OCI-LY1 (cell line): ENCODE measurements around the gene MRPL51.

ENCODE experiments used
- H2AFZ ChIP-seq: fragments of 200-600 bp; sonication (generic), shearing (Covaris generic); 2 replicates; pipeline ENCODE4 v1.6.0; 2014; ENCODE audit warnings: antibody characterized with exemption, mild to moderate bottlenecking, low read length
- H3F3A ChIP-seq: fragments of 200-600 bp; sonication (generic), shearing (Covaris generic); 2 replicates; pipeline ENCODE4 v1.6.0; 2014; ENCODE audit warnings: mild to moderate bottlenecking, antibody characterized with exemption, low read length, moderate library complexity; ENCODE audit not compliant: insufficient read depth
- H3K27ac ChIP-seq: fragments of 200-600 bp; sonication (generic); 2 replicates; pipeline ENCODE4 v1.5.1; 2014; ENCODE audit warnings: low read length, mixed run types, mild to moderate bottlenecking, low read depth; ENCODE audit not compliant: poor library complexity, severe bottlenecking
- H3K27me3 ChIP-seq: fragments of 200-600 bp; sonication (generic); 2 replicates; pipeline ENCODE4 v1.6.0; 2014; ENCODE audit warnings: antibody characterized with exemption, mild to moderate bottlenecking, low read length, moderate library complexity; ENCODE audit not compliant: insufficient read depth
- H3K36me3 ChIP-seq: fragments of 200-600 bp; sonication (generic); 2 replicates; pipeline ENCODE4 v1.6.1; 2014; ENCODE audit warnings: mild to moderate bottlenecking, antibody characterized with exemption, low read length, moderate library complexity, mixed read lengths; ENCODE audit not compliant: insufficient read depth
- H3K4me1 ChIP-seq: fragments of 200-600 bp; sonication (generic); 2 replicates; pipeline ENCODE4 v1.5.1; 2014; ENCODE audit warnings: mild to moderate bottlenecking, low read length, moderate library complexity; ENCODE audit not compliant: insufficient read depth, severe bottlenecking
- H3K4me2 ChIP-seq: fragments of 200-600 bp; sonication (generic), shearing (Covaris generic); 2 replicates; pipeline ENCODE4 v1.6.1; 2014; ENCODE audit warnings: low read length
- H3K4me3 ChIP-seq: fragments of 200-600 bp; sonication (generic); 2 replicates; pipeline ENCODE4 v1.5.1; 2014; ENCODE audit warnings: low read length, low read depth, mild to moderate bottlenecking, mixed read lengths; ENCODE audit not compliant: poor library complexity, severe bottlenecking
- H3K79me2 ChIP-seq: fragments of 200-600 bp; shearing (Covaris generic); 2 replicates; pipeline ENCODE4 v1.6.1; 2016; ENCODE audit warnings: mixed run types, low read length, mixed read lengths; ENCODE audit not compliant: insufficient read depth
- H3K9ac ChIP-seq: fragments of 200-600 bp; sonication (generic), shearing (Covaris generic); 2 replicates; pipeline ENCODE4 v1.6.1; 2014; ENCODE audit warnings: mild to moderate bottlenecking, low read length, mixed read lengths
- H3K9me2 ChIP-seq: fragments of 200-600 bp; sonication (generic), shearing (Covaris generic); 2 replicates; pipeline ENCODE4 v1.6.1; 2014; ENCODE audit warnings: low read depth, mild to moderate bottlenecking, low read length, mixed read lengths
- H3K9me3 ChIP-seq: fragments of 200-600 bp; shearing (Covaris generic); 2 replicates; pipeline ENCODE4 v1.6.1; 2014; ENCODE audit warnings: low read length, mixed read lengths
- H4K20me1 ChIP-seq: fragments of 200-600 bp; sonication (generic), shearing (Covaris generic); 2 replicates; pipeline ENCODE4 v1.6.0; 2016; ENCODE audit warnings: mild to moderate bottlenecking, low read length; ENCODE audit not compliant: insufficient read depth
- EZH2 ChIP-seq: fragments of 200-600 bp; sonication (generic), shearing (Covaris generic); IDR thresholded peaks from 2 replicates; pipeline ENCODE4 v1.8.0; 2017; ENCODE audit warnings: borderline replicate concordance, mixed run types, mild to moderate bottlenecking, antibody characterized with exemption, low read length, moderate library complexity, mixed read lengths
- TF ChIP-seq, protein P1 (sequence below): fragments of 200-600 bp; sonication (generic), shearing (Covaris generic); IDR thresholded peaks from 2 replicates; pipeline ENCODE4 v1.5.1; 2017; ENCODE audit warnings: mild to moderate bottlenecking, antibody characterized with exemption, low read length, moderate library complexity, mixed read lengths

Gene MRPL51

DNA sequence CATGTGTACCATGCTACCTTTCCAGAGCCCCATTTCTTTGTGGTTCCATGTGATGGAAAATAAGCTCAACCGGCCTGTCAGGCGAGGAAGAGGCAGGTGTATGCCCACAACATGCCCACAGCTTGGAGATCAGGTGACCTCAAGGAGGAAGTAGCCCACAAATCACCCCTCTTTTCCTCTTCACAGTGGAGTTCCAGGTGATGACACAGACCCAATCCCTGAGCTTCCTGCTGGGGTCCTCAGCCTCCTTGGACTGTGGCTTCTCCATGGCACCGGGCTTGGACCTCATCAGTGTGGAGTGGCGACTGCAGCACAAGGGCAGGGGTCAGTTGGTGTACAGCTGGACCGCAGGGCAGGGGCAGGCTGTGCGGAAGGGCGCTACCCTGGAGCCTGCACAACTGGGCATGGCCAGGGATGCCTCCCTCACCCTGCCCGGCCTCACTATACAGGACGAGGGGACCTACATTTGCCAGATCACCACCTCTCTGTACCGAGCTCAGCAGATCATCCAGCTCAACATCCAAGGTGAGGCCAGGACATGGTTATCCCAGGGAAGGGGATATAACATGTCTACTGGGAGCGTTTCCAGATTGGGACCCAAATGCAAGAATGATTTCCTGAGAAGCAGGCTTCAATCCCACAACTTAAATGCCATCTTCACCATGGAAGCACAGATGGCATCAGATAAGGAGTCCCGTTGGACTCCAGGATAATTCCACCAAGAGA lies 35.7 kb downstream of the MRPL51 start:
- no peak overlapping the region for H3K4me2 ChIP-seq
- H3K79me2 ChIP-seq: no peaks in the 10 kb centered on the region

DNA sequence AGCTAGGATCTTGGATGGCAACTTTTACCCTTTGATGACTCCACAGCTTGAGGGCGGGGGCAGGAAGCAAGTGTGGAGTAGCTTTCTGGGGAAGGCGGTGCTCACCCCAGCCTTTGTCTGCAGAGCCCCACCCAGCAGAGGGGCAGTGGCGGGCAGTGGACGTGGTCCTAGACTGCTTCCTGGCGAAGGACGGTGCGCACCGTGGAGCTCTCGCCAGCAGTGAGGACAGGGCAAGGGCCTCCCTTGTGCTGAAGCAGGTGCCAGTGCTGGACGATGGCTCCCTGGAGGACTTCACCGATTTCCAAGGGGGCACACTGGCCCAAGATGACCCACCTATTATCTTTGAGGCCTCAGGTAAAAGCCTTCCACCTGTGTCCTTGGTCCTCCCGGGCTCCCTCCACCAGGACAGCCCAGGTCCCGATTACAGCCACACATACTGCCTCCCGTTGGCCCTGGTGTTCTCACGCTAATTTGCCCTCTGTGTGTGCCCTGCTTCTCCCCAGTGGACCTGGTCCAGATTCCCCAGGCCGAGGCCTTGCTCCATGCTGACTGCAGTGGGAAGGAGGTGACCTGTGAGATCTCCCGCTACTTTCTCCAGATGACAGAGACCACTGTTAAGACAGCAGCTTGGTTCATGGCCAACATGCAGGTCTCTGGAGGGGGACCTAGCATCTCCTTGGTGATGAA lies 40.0 kb downstream of the MRPL51 start:
- Histone ChIP-seq H3K27ac (peak overlapping the region; percentile 99), H3K4me1 (peaks cover 47% of the 10 kb centered on the region), H3K9ac (peak overlapping the region; percentile 74), H2AFZ (no peak overlapping the region), H3K27me3 (no peaks in the 10 kb centered on the region), H3K4me2 (peak overlapping the region; percentile 68), H3K36me3 (peaks cover 63% of the 10 kb centered on the region), H3K79me2 (no peaks in the 10 kb centered on the region), H3K9me3 (no peaks in the 10 kb centered on the region), H3K4me3 (peak overlapping the region; percentile 57), H3K9me2 (no peaks in the 10 kb centered on the region), H4K20me1 (no peaks in the 10 kb centered on the region), H3F3A (no peaks in the 10 kb centered on the region)
- no peak for TF ChIP-seq EZH2
- TF ChIP-seq, protein P1, sequence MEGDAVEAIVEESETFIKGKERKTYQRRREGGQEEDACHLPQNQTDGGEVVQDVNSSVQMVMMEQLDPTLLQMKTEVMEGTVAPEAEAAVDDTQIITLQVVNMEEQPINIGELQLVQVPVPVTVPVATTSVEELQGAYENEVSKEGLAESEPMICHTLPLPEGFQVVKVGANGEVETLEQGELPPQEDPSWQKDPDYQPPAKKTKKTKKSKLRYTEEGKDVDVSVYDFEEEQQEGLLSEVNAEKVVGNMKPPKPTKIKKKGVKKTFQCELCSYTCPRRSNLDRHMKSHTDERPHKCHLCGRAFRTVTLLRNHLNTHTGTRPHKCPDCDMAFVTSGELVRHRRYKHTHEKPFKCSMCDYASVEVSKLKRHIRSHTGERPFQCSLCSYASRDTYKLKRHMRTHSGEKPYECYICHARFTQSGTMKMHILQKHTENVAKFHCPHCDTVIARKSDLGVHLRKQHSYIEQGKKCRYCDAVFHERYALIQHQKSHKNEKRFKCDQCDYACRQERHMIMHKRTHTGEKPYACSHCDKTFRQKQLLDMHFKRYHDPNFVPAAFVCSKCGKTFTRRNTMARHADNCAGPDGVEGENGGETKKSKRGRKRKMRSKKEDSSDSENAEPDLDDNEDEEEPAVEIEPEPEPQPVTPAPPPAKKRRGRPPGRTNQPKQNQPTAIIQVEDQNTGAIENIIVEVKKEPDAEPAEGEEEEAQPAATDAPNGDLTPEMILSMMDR: no peak

More for the DNA sequence above, 35.7 kb downstream of the MRPL51 start:
- H4K20me1 ChIP-seq: no peaks in the 10 kb centered on the region
- H3K9me3 ChIP-seq: no peaks in the 10 kb centered on the region
- H3K9me2 ChIP-seq: no peaks in the 10 kb centered on the region
- 0 out of 2 replicates have a peak, but pooled peaks cover 3% of the 10 kb centered on the region for H3F3A ChIP-seq
- H3K4me1 ChIP-seq: peaks cover 39% of the 10 kb centered on the region
- H3K27me3 ChIP-seq: no peaks in the 10 kb centered on the region
- H3K27ac ChIP-seq: peak overlapping the region; percentile 69
- H3K4me3 ChIP-seq: no peak overlapping the region
- H3K36me3 ChIP-seq: peaks cover 84% of the 10 kb centered on the region
- TF ChIP-seq EZH2: no peak
- TF ChIP-seq, protein P1: no peak
- no peak overlapping the region for H3K9ac ChIP-seq
- no peak overlapping the region for H2AFZ ChIP-seq

DNA sequence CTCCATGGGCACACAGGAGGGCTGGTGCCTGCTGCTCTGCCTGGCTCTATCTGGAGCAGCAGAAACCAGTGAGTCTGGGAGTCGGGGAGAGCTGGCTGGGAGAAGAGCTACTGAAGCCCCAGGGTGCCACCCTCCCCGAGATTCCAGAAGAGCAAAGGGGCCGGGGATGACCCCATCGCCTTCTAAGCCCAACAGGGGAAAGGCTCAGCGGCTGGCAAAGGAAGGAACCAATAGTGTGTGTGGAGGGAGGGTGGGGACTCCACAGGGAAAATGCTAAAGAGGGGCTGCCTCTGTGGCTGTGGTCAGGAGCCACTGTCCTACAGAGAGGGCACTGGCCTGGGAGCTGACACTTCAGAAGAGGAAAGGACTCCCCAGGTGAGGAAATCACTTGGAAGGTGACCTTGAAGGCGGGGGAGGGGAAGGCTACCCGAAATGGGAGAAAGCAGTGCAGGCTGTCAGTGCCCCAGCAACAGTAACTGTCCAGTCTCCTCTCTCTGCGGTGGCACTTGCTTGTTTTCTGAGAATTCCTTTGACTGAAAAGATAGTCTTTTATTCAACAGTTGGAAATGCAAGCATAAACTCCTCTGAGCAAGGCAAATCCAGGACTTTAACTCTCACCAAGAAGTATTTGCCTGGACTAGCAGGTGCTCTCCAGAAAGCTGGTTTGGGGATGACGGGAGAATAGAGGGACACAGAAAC lies 40.7 kb downstream of the MRPL51 start:
- peak overlapping the region; percentile 68 for H3K4me2 ChIP-seq
- peak overlapping the region; percentile 74 for H3K9ac ChIP-seq
- peaks cover 53% of the 10 kb centered on the region for H3K4me1 ChIP-seq
- no peaks in the 10 kb centered on the region for H3K9me3 ChIP-seq
- peak overlapping the region; percentile 99 for H3K27ac ChIP-seq
- no peak overlapping the region for H2AFZ ChIP-seq
- peaks cover 60% of the 10 kb centered on the region for H3K36me3 ChIP-seq
- no peaks in the 10 kb centered on the region for H3F3A ChIP-seq
- peak overlapping the region; percentile 57 for H3K4me3 ChIP-seq
- no peaks in the 10 kb centered on the region for H4K20me1 ChIP-seq
- no peaks in the 10 kb centered on the region for H3K27me3 ChIP-seq
- H3K79me2 ChIP-seq: no peaks in the 10 kb centered on the region
- no peaks in the 10 kb centered on the region for H3K9me2 ChIP-seq
- TF ChIP-seq EZH2: no peak
- TF ChIP-seq, protein P1: no peak
